NCI-H2107 (cell line): ENCODE results near the gene RAPGEF4.

Experiments
- DNase-seq: peaks from one replicate; lab custom pipeline; 2025; lab: John Stamatoyannopoulos, UW

Gene RAPGEF4

GRCh38 chr2:173040729-173041128 lies 305.1 kb downstream of the RAPGEF4 start:
- no peak for DNase-seq

GRCh38 chr2:173043476-173043875 lies 307.8 kb downstream of the RAPGEF4 start:
- no peak for DNase-seq

- no peak for DNase-seq
Measured at GRCh38 chr2:173043897-173044519, 308.4 kb downstream of the RAPGEF4 start.

- no peak for DNase-seq
Measured at GRCh38 chr2:173044686-173045085, 309.0 kb downstream of the RAPGEF4 start.

GRCh38 chr2:173045181-173045580 lies 309.5 kb downstream of the RAPGEF4 start:
- no peak for DNase-seq

- DNase-seq: no peak
Measured at GRCh38 chr2:173048522-173048896, 312.9 kb downstream of the RAPGEF4 start.

GRCh38 chr2:173048897-173049661 lies 313.4 kb downstream of the RAPGEF4 start:
- DNase-seq: no peak

GRCh38 chr2:173049831-173050230 lies 314.2 kb downstream of the RAPGEF4 start:
- no peak for DNase-seq

- no peak for DNase-seq
Measured at GRCh38 chr2:173050684-173051083, 315.0 kb downstream of the RAPGEF4 start.

- no peak for DNase-seq
Measured at GRCh38 chr2:173051463-173052215, 316.0 kb downstream of the RAPGEF4 start.

GRCh38 chr2:173053043-173053699 lies 317.5 kb downstream of the RAPGEF4 start:
- no peak for DNase-seq

- DNase-seq: no peak
Measured at GRCh38 chr2:173054466-173054865, 318.8 kb downstream of the RAPGEF4 start.

GRCh38 chr2:173056705-173057364 lies 321.2 kb downstream of the RAPGEF4 start:
- no peak for DNase-seq

- DNase-seq: no peak
Measured at GRCh38 chr2:173058097-173058496, 322.5 kb downstream of the RAPGEF4 start.

- no peak for DNase-seq
Measured at GRCh38 chr2:173058673-173059072, 323.0 kb downstream of the RAPGEF4 start.

- no peak for DNase-seq
Measured at GRCh38 chr2:173059292-173059691, 323.6 kb downstream of the RAPGEF4 start.

- DNase-seq: no peak
Measured at GRCh38 chr2:173059971-173060461, 324.4 kb downstream of the RAPGEF4 start.

GRCh38 chr2:173062801-173063200 lies 327.2 kb downstream of the RAPGEF4 start:
- no peak for DNase-seq

GRCh38 chr2:173064151-173064805 lies 328.6 kb downstream of the RAPGEF4 start:
- no peak for DNase-seq

GRCh38 chr2:173066887-173067676 lies 331.4 kb downstream of the RAPGEF4 start:
- DNase-seq: no peak
